Common myeloid progenitor, CD34-positive (primary cell): Measurements from ENCODE around the gene GMNC.
"Not testable (repeated sequence)": the region's sequence is repeated elsewhere in the genome, so short reads cannot be mapped to it uniquely, and the experiment has no call there.

ENCODE experiments used
- CTCF ChIA-PET: fragments of 350-600 bp; sonication (Branson Sonifier 250); formaldehyde crosslinking; loops from one replicate; lab custom pipeline; 2021; ENCODE audit warnings: antibody characterized with exemption; lab: Charles Lee
- POLR2A ChIA-PET: fragments of 350-600 bp; sonication (Branson Sonifier 250); formaldehyde crosslinking; loops from one replicate; lab custom pipeline; 2021; ENCODE audit warnings: antibody characterized with exemption; lab: Charles Lee
- DNase-seq, 3 donors: peaks; one replicate each; pipeline versions ENCODE4 v3.0.0 to v3.0.0-alpha.2; 2013
- H3K27ac ChIP-seq, 2 experiments: 1 replicate in 1 of 2; 2 replicates in 1 of 2; pipeline ENCODE4 v1.7.0; 2013; ENCODE audit warnings: inconsistent platforms in 2 of 2, low read length in 2 of 2, mild to moderate bottlenecking in 2 of 2, low read depth in 1 of 2, moderate library complexity in 1 of 2; ENCODE audit not compliant: severe bottlenecking in 2 of 2, insufficient read depth in 1 of 2, poor library complexity in 1 of 2
- H3K27me3 ChIP-seq, 5 experiments: replicated peaks in 2 of 5; 1 replicate in 3 of 5; 2 replicates in 2 of 5; pipeline versions ENCODE4 v1.6.1 to v1.7.0; 2013; ENCODE audit warnings: low read length in 4 of 5, mild to moderate bottlenecking in 2 of 5, moderate library complexity in 2 of 5, inconsistent platforms in 1 of 5; ENCODE audit not compliant: insufficient read depth in 5 of 5, control insufficient read depth in 4 of 5
- H3K36me3 ChIP-seq, 4 experiments: 1 replicate in 2 of 4; 2 replicates in 2 of 4; pipeline versions ENCODE4 v1.6.1 to v1.7.0; 2013; ENCODE audit warnings: low read length in 3 of 4, control low read depth in 1 of 4, mild to moderate bottlenecking in 1 of 4; ENCODE audit not compliant: control insufficient read depth in 4 of 4, insufficient read depth in 4 of 4
- H3K4me1 ChIP-seq, 4 experiments: 1 replicate in 3 of 4; 2 replicates in 1 of 4; pipeline versions ENCODE4 v1.6.1 to v1.7.1; 2013; ENCODE audit warnings: low read length in 3 of 4, mild to moderate bottlenecking in 3 of 4, control low read depth in 1 of 4, inconsistent platforms in 1 of 4, moderate library complexity in 1 of 4; ENCODE audit not compliant: control insufficient read depth in 4 of 4, insufficient read depth in 4 of 4; ENCODE audit errors: control extremely low read depth in 1 of 4
- H3K4me3 ChIP-seq, 7 experiments: 1 replicate in 4 of 7; 2 replicates in 3 of 7; pipeline versions ENCODE4 v1.5.1 to v1.7.0; 2013; ENCODE audit warnings: mild to moderate bottlenecking in 7 of 7, low read length in 6 of 7, moderate library complexity in 6 of 7, inconsistent platforms in 2 of 7, low read depth in 2 of 7, control low read depth in 1 of 7; ENCODE audit not compliant: insufficient read depth in 4 of 7, control insufficient read depth in 1 of 7; ENCODE audit errors: extremely low read depth in 1 of 7
- H3K9me3 ChIP-seq, 5 experiments: 1 replicate in 4 of 5; 2 replicates in 1 of 5; pipeline versions ENCODE4 v1.6.1 to v1.7.1; 2013; ENCODE audit warnings: low read length in 4 of 5, mild to moderate bottlenecking in 2 of 5, inconsistent platforms in 1 of 5, low read depth in 1 of 5, moderate library complexity in 1 of 5; ENCODE audit not compliant: control insufficient read depth in 4 of 5, insufficient read depth in 2 of 5; ENCODE audit errors: control extremely low read depth in 1 of 5
- WGBS: methylation state at CpG from one replicate; pipeline ENCODE4 v1.1.5; 2013; ENCODE audit not compliant: insufficient coverage; 5-methylcytosine and 5-hydroxymethylcytosine counted together

Gene GMNC

DNA sequence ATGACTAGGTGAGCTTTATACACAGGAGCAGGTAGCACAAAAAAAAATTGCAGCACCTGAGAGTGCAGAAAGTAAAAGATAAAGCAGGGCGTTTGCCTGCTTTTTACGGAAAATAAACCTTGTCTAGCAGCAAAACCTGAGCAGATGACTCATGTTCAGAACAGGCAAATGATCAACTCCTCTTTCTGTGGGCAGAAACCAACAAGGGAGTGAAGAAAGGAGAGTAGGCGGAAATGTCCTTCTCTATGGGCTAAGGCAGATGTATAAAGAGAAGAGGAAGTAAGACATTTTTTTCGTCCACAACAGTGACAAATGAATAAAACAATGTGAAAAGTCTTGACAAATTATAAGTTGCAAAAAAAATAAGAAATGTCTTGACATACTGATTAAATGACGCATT lies 24.5 kb upstream of the GMNC start:
- no peaks in the 10 kb centered on the region for H3K4me1 ChIP-seq
- H3K27me3 ChIP-seq: peaks cover 0 to 8% (median 0%) of the 10 kb centered on the region in 5 experiments
- no peak overlapping the region for H3K4me3 ChIP-seq
- no peak overlapping the region for H3K27ac ChIP-seq
- no peaks in the 10 kb centered on the region for H3K36me3 ChIP-seq
- peak in 2 of 3 donors; percentile 22 to 44 for DNase-seq
- 80% methylated on average over 2 of the region's 5 CpGs for WGBS
- CTCF ChIA-PET: interaction anchor here (0.9 kb wide), 1 partner anchor 163 kb away, joined by 3 read pairs; no protein-coding TSS in a partner anchor
- no peaks in the 10 kb centered on the region for H3K9me3 ChIP-seq
- POLR2A ChIA-PET: no interaction called here

DNA sequence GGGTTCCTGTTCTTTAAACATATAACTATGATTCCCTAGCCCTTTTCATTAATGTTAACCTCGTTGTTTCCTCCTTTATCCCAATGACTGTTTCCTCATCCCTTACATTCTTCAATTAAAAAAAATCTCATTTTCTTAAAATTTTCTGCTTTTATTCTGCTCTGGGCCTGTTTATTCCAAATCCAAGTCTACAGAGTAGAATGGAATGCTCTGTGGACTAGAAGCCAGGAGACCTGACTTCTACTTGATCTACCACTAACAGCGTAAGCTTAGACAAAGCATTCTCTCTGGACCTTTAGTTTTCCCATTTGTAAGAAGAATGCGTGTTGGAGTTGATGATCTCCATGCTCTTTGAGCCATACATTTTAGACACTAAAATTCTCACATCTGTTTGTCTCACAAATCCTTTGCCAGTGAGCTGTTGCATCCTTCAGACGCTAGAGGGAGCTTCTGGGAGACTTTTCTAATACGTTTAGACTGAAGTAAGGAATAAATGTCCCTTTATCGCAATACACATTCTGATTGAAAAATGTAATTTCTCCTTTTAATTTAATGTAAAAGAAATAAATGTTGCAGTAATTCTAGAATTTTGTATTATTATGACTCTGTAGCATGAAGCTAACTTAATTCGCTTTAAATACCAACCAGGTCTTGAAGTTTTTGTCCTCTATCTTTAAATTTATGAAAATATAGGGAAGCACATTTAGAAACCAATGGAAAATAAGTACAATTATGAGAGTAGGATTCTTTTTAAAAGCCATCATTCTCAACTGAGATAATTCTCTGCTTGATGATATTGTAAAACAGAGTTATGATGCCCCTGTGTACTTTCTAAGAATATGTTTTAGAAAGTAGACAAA lies 21.7 kb upstream of the GMNC start:
- CTCF ChIA-PET: interaction anchor here (0.7 to 4.6 kb wide), 10 partner anchors 9 to 166 kb away, joined by 3 to 79 read pairs (median 4); partner anchors contain the start of gene GMNC
- H3K4me3 ChIP-seq: no peak overlapping the region
- H3K36me3 ChIP-seq: no peaks in the 10 kb centered on the region
- peak; percentile 52 to 79 (median 70) for DNase-seq
- peaks cover 0 to 8% (median 0%) of the 10 kb centered on the region in 5 experiments for H3K27me3 ChIP-seq
- 82% methylated on average over 1 of the region's 7 CpGs for WGBS
- POLR2A ChIA-PET: no interaction called here
- no peak overlapping the region for H3K27ac ChIP-seq
- H3K9me3 ChIP-seq: no peaks in the 10 kb centered on the region
- H3K4me1 ChIP-seq: no peaks in the 10 kb centered on the region

DNA sequence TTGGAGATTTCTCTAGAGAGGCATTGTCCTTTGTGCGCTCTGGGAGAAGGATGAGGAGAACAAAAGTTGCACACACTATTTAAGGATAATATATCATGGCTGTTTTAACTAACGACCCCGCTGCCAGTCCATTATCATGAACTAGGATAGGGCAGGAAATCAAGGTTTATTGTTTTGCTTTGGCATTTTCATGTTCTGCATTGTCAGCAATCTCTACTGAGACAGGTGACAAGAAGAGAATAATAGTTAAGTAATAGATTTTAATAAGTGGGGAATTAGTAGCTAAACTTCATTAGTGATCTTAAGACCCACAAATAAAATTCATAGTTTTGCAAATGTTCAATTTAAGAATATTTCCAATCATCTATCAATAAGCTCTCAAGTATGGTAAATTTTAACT lies 20.6 kb upstream of the GMNC start:
- H3K36me3 ChIP-seq: no peaks in the 10 kb centered on the region
- H3K4me1 ChIP-seq: no peaks in the 10 kb centered on the region
- no peaks in the 10 kb centered on the region for H3K9me3 ChIP-seq
- no peak overlapping the region for H3K4me3 ChIP-seq
- H3K27ac ChIP-seq: no peak overlapping the region
- no CpG with 5 or more reads among the region's 3 CpGs for WGBS
- H3K27me3 ChIP-seq: peaks cover 0 to 8% (median 0%) of the 10 kb centered on the region in 5 experiments
- ChIA-PET POLR2A (no interaction called here), CTCF (interaction anchor here (0.8 to 4.6 kb wide), 5 partner anchors 11 to 167 kb away, joined by 3 to 79 read pairs (median 4); no protein-coding TSS in a partner anchor)
- DNase-seq: no peak

DNA sequence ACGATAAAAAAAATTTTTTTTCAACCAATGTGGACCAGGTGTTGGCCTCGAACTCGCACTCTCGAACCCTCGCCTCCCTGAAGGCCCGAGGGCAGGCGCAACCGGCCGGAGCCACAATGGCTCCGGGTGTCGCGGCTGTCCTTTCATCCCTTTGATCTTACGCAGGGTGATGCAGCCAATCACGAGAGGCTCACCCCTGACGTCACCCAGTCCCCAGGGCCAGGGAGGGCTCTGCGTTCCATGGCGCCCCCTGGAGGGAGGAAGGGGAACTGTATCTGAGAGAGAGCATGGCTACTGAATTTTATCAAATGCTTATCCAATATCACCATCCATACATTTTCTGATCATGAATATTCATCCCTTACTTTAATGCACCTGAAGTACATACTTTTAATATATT lies 15.4 kb upstream of the GMNC start:
- Histone ChIP-seq H3K4me1 (no peaks in the 10 kb centered on the region), H3K27ac (no peak overlapping the region), H3K9me3 (no peaks in the 10 kb centered on the region), H3K27me3 (peaks cover 0 to 4% (median 0%) of the 10 kb centered on the region in 5 experiments), H3K36me3 (no peaks in the 10 kb centered on the region), H3K4me3 (no peak overlapping the region)
- DNase-seq: no peak
- ChIA-PET POLR2A (no interaction called here), CTCF (no interaction called here)
- 95% methylated on average over 10 of the region's 17 CpGs for WGBS

DNA sequence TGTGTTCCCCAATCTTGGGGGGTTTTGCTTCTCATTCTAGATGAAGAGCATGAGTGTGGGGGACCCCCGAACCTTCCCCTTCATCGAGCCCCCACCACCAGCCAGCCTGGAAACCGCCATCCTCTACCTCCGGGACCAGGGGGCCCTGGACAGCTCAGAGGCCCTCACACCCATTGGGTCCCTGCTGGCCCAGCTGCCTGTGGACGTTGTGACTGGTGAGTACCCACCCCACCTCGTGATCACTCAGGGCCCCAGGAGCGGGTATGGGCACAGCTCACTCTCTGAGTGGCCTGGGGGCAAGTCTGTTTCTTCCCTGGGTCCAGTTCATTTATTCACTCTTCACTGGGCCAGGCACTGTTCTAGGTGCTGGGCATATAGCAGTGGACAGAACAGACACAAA lies 13.9 kb upstream of the GMNC start:
- CTCF ChIA-PET: not testable (repeated sequence)
- 100% methylated on average over 2 of the region's 7 CpGs for WGBS

DNA sequence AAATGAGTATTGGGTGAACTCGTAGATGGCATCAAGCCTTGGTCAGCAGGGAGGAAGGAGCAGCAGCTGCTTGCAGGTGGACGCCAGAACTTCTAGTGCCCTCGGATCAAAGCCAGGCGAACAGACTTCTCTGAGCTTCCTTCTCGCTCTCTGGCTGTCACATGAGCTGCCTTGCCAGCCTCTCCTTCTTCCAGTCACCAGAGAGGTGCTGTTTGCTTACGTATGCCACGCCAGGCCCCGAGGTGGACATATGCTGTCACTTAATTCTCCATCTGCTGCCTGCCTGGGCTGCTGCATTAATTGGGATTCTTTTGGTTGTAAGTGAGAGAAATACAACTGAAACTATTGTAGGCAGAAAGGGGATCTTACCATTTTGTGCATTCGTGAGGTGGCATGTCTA lies 12.6 kb upstream of the GMNC start:
- DNase-seq, H3K4me3 ChIP-seq, H3K4me1 ChIP-seq, H3K36me3 ChIP-seq, POLR2A ChIA-PET, CTCF ChIA-PET, H3K27ac ChIP-seq, H3K9me3 ChIP-seq: not testable (repeated sequence)
- peaks cover 0 to 10% (median 0%) of the 10 kb centered on the region in 5 experiments for H3K27me3 ChIP-seq
- WGBS: 92% methylated on average over 2 of the region's 9 CpGs

More for the DNA sequence above, 13.9 kb upstream of the GMNC start:
- H3K9me3 ChIP-seq, H3K4me1 ChIP-seq, POLR2A ChIA-PET, H3K36me3 ChIP-seq, H3K4me3 ChIP-seq, H3K27me3 ChIP-seq, H3K27ac ChIP-seq, DNase-seq: not testable (repeated sequence)

DNA sequence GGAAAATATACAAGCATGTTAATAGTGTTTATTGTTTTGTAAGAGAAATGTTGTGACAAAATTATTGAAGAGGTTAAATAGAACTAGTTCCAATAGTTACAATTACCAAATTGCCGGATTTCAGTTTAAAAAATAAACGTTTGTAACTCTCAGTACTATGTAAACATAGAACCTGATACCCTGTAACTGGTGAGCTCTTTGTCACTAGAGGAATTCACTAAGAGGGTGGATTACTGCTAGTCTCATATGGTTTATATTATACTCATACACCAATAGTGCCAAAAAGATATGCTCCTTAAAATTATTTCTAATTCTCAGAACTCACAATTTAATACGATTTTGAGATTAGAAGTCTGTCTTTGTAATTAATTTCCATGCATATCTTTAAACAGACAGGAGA lies 7.6 kb upstream of the GMNC start:
- no peaks in the 10 kb centered on the region for H3K36me3 ChIP-seq

More for the DNA sequence above, 7.6 kb upstream of the GMNC start:
- H3K27ac ChIP-seq: no peak overlapping the region
- peaks cover 0 to 22% (median 7%) of the 10 kb centered on the region in 5 experiments for H3K27me3 ChIP-seq
- POLR2A ChIA-PET: no interaction called here
- no peak overlapping the region for H3K4me3 ChIP-seq
- no peaks in the 10 kb centered on the region for H3K4me1 ChIP-seq
- CTCF ChIA-PET: no interaction called here
- H3K9me3 ChIP-seq: no peaks in the 10 kb centered on the region
- DNase-seq: no peak
- WGBS: no CpG with 5 or more reads among the region's 3 CpGs
